ENCODE data around the gene KIF26A.

KIF26A gene

GRCh38 chr14:104113631-104114420 lies 24.6 kb upstream of the KIF26A start:
- no peak for FAIRE-seq

GRCh38 chr14:104114421-104115130 lies 23.8 kb upstream of the KIF26A start:
- no peak for FAIRE-seq

GRCh38 chr14:104115131-104115600 lies 23.2 kb upstream of the KIF26A start:
- no peak for FAIRE-seq

- FAIRE-seq, result no peak
These were observed 22.6 kb upstream of the KIF26A start for GRCh38 chr14:104115691-104116287.

- no peak for FAIRE-seq
These were observed 22.1 kb upstream of the KIF26A start for GRCh38 chr14:104116288-104116755.

- no peak for FAIRE-seq
These were observed 21.5 kb upstream of the KIF26A start for GRCh38 chr14:104116756-104117340.

- FAIRE-seq, result no peak
These were observed 20.9 kb upstream of the KIF26A start for GRCh38 chr14:104117341-104118005.

- no peak for FAIRE-seq
These were observed 20.2 kb upstream of the KIF26A start for GRCh38 chr14:104118006-104118844.

GRCh38 chr14:104119119-104119487 lies 19.3 kb upstream of the KIF26A start:
- no peak for FAIRE-seq

GRCh38 chr14:104119488-104120251 lies 18.7 kb upstream of the KIF26A start:
- no peak for FAIRE-seq

- FAIRE-seq, result no peak
These were observed 18.1 kb upstream of the KIF26A start for GRCh38 chr14:104120281-104120741.

GRCh38 chr14:104121142-104121541 lies 17.2 kb upstream of the KIF26A start:
- FAIRE-seq, result no peak

GRCh38 chr14:104123879-104124278 lies 14.5 kb upstream of the KIF26A start:
- peak; percentile 24 for FAIRE-seq

- no peak for FAIRE-seq
These were observed 13.4 kb upstream of the KIF26A start for GRCh38 chr14:104125011-104125410.

- FAIRE-seq, result no peak
These were observed 11.6 kb upstream of the KIF26A start for GRCh38 chr14:104126753-104127152.

GRCh38 chr14:104128981-104129380 lies 9.4 kb upstream of the KIF26A start:
- FAIRE-seq, result no peak

- FAIRE-seq, result no peak
These were observed 8.8 kb upstream of the KIF26A start for GRCh38 chr14:104129556-104129955.

- no peak for FAIRE-seq
These were observed 7.3 kb upstream of the KIF26A start for GRCh38 chr14:104130974-104131651.

GRCh38 chr14:104131968-104132732 lies 6.2 kb upstream of the KIF26A start:
- no peak for FAIRE-seq
